Urinary bladder (tissue), 4 donors: Measurements from ENCODE around the gene MYF5. TPM values are rescaled to one million over a fixed set of nuclear protein-coding genes. Genes with fewer than 3 reads are reported as not detected.
"Not testable (repeated sequence)": the region's sequence is repeated elsewhere in the genome, so short reads cannot be mapped to it uniquely, and the experiment has no call there.

Experiments used
- DNase-seq: peaks from one replicate; pipeline ENCODE4 v3.0.0-alpha.2; 2015; ENCODE audit errors: extremely low spot score
- H3K27ac ChIP-seq: one replicate; pipeline ENCODE4 v1.5.1; 2013; ENCODE audit warnings: low read depth, mild to moderate bottlenecking, moderate library complexity
- H3K36me3 ChIP-seq: one replicate; pipeline ENCODE4 v1.6.1; 2013; ENCODE audit warnings: mild to moderate bottlenecking, moderate library complexity; ENCODE audit not compliant: insufficient read depth
- H3K4me1 ChIP-seq: one replicate; pipeline ENCODE4 v1.6.1; 2013; ENCODE audit warnings: mild to moderate bottlenecking, moderate library complexity; ENCODE audit not compliant: insufficient read depth
- H3K4me3 ChIP-seq: one replicate; pipeline ENCODE4 v1.5.1; 2013; ENCODE audit warnings: low read depth, low read length
- WGBS: extraction: QIAGEN DNeasy Blood & Tissue Kit; methylation state at CpG from one replicate; pipeline ENCODE4 v1.1.7; 2013; 5-methylcytosine and 5-hydroxymethylcytosine counted together
- polyA plus RNA-seq: library from polyadenylated mRNA; stranded (reverse); fragments of 200-250 nt; gene quantifications from one replicate; pipeline ENCODE4 v1.2.3, GENCODE V29; 2013
- total RNA-seq: library from RNA; depleted of rRNA; stranded (reverse); fragments of >200 nt; gene quantifications from one replicate; pipeline ENCODE4 v1.2.3, GENCODE V29; 2014
- donor health status: healthy with polysubstance abuse.
- donor health status: healthy.

Gene MYF5
- total RNA-seq (5.4 TPM), polyA plus RNA-seq (not detected)

DNA sequence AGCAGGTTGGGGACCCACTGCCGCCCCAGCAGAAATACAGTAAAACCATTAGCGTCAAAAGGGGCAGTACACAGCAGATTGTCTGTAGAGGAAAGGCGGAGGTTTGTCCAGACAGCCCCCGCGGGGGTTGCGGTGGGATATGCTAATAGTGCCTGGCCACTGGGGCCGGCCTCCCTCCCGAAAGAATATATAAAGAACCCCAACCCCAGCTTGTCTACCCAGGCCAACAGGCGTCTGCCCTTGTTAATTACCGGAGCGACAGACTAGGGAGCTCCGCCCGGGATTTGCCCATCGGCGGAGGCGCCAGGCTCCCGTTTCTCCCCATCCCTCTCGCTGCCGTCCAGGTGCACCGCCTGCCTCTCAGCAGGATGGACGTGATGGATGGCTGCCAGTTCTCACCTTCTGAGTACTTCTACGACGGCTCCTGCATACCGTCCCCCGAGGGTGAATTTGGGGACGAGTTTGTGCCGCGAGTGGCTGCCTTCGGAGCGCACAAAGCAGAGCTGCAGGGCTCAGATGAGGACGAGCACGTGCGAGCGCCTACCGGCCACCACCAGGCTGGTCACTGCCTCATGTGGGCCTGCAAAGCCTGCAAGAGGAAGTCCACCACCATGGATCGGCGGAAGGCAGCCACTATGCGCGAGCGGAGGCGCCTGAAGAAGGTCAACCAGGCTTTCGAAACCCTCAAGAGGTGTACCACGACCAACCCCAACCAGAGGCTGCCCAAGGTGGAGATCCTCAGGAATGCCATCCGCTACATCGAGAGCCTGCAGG lies at the start of gene MYF5:
Gene MYF5 (plus strand): TSS at position 217 of the 774 bp plus-strand sequence. CDS start 152 bp downstream, at position 369.
- no peak within 1 kb of the TSS for H3K4me3 ChIP-seq
- DNase-seq: no peak
- H3K27ac ChIP-seq: no peak within 1 kb of the TSS
- 45% methylated on average over 45 of the region's 45 CpGs for WGBS
- no peaks in the 10 kb centered on the region for H3K4me1 ChIP-seq
- no peaks in the 10 kb centered on the region for H3K36me3 ChIP-seq

DNA sequence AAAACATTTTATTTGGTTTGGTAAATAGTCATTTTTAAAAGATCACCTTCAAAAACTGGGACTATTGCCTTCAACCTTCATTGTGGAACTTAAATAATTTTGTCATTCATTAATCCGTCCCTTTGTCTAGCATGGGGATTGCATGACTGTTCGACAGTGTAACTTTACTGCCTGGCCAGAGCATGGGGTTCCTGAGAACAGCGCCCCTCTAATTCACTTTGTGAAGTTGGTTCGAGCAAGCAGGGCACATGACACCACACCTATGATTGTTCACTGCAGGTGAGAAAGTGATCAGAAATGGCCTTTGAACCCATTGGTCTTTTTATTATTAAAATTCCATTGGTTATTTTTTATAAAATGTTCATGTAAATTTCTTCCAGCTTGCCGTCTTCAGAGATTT lies 46.5 kb upstream of the MYF5 start:
- Histone ChIP-seq H3K36me3 (no peaks in the 10 kb centered on the region), H3K4me1 (no peaks in the 10 kb centered on the region), H3K27ac (no peak overlapping the region), H3K4me3 (no peak overlapping the region)
- WGBS: 75% methylated on average over 5 of the region's 5 CpGs
- no peak for DNase-seq

DNA sequence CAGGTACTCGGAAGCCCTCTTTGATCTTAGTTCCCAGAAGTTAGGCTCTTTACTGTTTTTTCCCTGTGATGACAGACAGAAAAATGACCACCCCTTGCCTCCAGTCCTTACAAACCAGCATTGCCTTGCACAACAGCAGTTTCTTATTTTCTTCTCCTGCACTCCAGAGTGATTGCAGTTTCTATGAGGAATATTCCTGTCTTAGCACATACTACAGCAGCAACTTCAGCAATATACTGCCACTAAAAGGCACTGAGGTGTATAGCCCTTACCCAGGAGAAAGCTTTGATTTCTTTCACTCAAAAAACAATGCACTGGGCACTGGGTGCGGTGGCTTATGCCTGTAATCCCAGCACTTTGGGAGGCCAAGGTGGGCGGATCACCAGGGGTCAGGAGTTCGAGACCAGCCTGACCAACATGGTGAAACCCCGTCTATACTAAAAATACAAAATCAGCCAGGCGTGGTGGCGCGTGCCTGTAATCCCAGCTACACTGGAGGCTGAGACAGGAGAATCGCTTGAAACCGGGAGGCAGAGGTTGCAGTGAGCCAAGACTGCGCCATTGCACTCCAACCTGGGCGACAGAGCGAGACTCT lies 40.6 kb upstream of the MYF5 start:
- H3K4me1 ChIP-seq, DNase-seq, H3K36me3 ChIP-seq, H3K4me3 ChIP-seq, H3K27ac ChIP-seq: not testable (repeated sequence)
- WGBS: 96% methylated on average over 13 of the region's 13 CpGs

DNA sequence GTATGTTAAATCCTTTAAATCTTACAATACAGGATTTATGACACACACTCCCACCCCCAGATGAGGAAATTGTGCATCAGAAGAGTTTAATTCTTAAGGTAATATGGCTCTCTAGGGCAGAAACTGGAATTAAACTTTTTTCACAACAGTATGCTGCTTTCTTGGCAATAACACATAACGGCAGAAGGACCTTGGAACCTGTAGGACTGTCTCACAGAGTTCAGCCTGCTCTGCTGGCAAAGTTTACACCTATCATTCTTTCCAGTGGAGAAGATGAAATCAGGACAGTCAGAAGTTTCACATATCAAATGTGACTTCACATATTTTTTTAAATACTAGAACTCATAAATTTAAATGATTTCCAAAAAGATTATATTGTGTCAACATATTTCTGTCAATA lies 39.9 kb upstream of the MYF5 start:
- DNase-seq: no peak
- Histone ChIP-seq H3K4me1 (no peaks in the 10 kb centered on the region), H3K4me3 (no peak overlapping the region), H3K36me3 (no peaks in the 10 kb centered on the region), H3K27ac (no peak overlapping the region)
- WGBS: 77% methylated on average over 1 of the region's 1 CpG

DNA sequence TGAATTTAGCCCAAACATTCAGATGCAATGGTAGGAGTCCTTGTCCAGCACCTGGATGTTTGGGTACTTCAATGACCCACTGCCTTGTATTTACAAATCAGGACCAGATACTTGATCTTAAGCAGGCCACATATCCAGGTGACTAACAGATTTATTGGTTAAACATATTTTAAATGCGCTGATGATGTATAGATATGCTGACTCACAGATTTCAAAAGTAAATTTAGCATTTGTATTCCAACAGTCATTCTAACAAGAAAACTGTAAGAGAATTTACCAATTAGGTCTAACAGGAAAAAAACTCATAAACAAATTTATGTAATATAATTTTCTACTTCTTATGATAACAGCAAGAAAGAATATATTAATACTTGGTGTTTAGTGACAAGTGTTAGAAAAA lies 38.7 kb upstream of the MYF5 start:
- Histone ChIP-seq H3K4me3 (no peak overlapping the region), H3K4me1 (no peaks in the 10 kb centered on the region), H3K27ac (no peak overlapping the region), H3K36me3 (no peaks in the 10 kb centered on the region)
- no peak for DNase-seq
- 86% methylated on average over 1 of the region's 1 CpG for WGBS

DNA sequence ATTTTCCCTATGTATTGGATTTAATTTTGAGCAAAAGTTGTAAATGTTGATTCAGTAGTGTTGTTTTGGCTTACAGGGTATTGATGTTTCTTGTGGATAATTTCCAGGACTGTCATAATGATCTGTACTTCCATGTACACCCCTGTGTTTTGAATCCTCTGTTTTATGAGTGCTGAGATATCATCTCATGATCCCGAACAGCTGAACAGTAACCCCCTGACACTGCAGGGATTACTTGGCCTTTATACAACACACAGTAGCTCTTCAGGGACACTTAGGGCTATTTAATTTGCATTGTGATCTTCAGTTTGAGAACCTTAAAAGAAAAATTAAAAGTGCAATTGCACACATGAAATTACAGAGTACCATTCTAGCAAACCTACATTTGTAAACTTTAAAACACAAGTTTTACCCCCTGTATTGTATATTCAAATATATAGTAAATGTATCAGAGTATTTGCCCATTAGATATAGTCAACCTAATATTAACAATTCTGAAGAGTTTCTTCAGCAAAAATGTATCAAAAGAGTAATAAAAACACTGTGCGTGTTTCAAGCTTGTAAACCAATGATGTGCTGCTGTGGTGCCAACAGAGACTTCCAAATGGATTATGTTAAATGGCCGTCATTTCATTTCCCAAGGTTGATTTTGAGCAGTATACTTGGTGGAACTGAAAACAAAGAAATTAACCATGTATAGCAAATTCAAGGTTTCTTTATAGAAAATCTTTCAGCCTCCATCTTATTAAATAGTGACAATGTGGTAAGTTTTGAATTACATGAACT lies 37.2 kb upstream of the MYF5 start:
- WGBS: 69% methylated on average over 3 of the region's 3 CpGs
- Histone ChIP-seq H3K36me3 (no peaks in the 10 kb centered on the region), H3K4me1 (no peaks in the 10 kb centered on the region), H3K27ac (no peak overlapping the region), H3K4me3 (no peak overlapping the region)
- DNase-seq: no peak

DNA sequence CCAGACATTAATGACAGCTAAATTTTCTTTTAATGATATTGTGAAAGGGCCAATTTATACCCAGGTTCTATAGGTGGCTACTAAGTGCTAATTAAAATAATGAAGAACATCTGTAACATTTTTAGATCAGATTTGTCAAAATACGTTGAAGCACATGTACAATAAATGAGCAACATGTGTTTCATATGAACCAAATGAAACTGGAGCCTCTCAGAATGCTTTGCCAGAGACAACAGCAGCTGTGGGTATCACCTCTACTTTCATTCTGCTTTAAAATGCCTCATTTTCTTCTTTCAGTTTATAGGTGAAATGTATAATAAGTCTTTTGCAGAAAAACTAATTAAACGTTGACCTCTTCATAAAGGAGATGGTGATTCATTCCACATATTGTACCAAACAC lies 35.4 kb upstream of the MYF5 start:
- Histone ChIP-seq H3K4me3 (no peak overlapping the region), H3K36me3 (no peaks in the 10 kb centered on the region), H3K4me1 (no peaks in the 10 kb centered on the region), H3K27ac (no peak overlapping the region)
- no peak for DNase-seq
- WGBS: 76% methylated on average over 2 of the region's 2 CpGs

DNA sequence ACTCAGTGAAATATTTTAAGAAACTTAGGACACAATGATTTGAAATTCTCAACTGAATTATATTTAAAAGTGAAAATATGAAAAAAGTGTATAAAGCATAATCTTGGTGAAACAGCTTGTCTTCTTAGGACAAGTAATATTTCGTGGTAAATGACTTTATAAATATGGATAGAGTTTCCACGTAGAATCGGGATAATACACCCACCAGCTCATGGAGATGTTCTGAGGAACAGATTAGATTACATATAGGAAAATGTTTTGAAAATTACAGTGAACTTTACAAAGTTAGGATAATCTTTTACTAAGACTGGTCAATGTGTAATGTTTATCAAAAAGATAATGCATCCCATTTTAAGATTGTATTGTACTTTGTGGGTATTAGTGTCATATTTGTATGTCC lies 34.9 kb upstream of the MYF5 start:
- Histone ChIP-seq H3K27ac (no peak overlapping the region), H3K4me3 (no peak overlapping the region), H3K36me3 (no peaks in the 10 kb centered on the region), H3K4me1 (no peaks in the 10 kb centered on the region)
- 88% methylated on average over 3 of the region's 3 CpGs for whole genome bisulfite sequencing
- no peak for DNase-seq

DNA sequence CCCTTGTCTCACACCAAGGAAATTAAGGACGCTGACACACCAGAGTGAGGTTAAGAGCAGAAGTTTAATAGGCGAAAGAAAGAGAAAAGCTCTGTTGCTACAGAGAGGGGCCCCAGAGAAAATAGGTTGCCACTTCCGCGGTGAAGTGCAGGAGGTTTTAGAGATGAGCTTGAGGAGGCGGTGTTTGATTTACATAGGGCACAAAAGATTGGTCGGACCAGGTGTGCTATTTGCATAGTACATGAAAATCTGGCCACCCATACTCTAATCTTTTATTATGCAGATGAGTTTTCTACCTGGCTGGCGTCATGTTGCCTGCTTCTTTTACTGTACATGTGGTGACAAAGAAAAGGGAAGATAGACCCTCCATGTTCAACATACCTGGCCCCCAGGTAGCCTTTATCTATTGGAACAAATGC lies 32.6 kb upstream of the MYF5 start:
- no peaks in the 10 kb centered on the region for H3K4me1 ChIP-seq
- 47% methylated on average over 7 of the region's 7 CpGs for WGBS
- H3K4me3 ChIP-seq: no peak overlapping the region
- no peaks in the 10 kb centered on the region for H3K36me3 ChIP-seq
- no peak for DNase-seq
- H3K27ac ChIP-seq: no peak overlapping the region

DNA sequence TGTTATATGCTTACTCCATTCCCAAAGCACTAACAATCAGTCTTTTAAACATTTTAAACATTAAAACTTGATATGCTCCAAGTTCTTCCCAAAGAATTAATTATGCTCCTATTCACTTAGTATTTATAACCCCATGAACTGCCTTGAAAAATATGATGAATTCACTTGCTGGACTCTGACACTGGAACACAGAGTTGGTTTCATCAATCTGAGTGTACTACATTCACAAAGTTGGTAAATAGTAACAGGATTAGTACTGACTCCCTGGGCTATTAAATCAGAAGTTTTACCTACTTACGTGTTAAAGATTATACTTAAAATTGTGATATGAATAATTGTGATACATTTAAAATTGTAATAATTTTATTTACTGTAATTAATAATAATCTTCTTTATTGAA lies 26.6 kb upstream of the MYF5 start:
- Histone ChIP-seq H3K4me1 (no peaks in the 10 kb centered on the region), H3K27ac (no peak overlapping the region), H3K4me3 (no peak overlapping the region), H3K36me3 (no peaks in the 10 kb centered on the region)
- no peak for DNase-seq
- WGBS: 91% methylated on average over 1 of the region's 1 CpG

DNA sequence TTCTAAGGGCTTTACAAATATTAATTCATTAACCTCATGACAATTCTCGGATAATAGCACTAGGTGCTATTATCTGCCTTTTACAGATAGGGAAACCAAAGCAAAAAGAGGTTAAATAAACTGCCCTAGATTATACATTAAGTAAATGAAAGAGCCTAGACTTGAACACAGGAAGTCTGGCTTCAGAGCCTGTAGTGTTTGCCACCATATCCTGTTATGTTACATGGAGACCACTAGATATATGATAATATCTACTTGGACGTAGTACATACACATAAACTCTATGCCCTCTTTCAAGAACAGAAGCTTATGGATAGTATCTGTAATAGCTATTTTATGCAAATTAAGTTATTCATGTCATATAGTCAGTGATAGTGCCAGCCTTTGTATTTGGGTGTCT lies 26.2 kb upstream of the MYF5 start:
- no peak for DNase-seq
- H3K27ac ChIP-seq: no peak overlapping the region
- 71% methylated on average over 2 of the region's 2 CpGs for WGBS
- no peaks in the 10 kb centered on the region for H3K36me3 ChIP-seq
- H3K4me3 ChIP-seq: no peak overlapping the region
- H3K4me1 ChIP-seq: no peaks in the 10 kb centered on the region

DNA sequence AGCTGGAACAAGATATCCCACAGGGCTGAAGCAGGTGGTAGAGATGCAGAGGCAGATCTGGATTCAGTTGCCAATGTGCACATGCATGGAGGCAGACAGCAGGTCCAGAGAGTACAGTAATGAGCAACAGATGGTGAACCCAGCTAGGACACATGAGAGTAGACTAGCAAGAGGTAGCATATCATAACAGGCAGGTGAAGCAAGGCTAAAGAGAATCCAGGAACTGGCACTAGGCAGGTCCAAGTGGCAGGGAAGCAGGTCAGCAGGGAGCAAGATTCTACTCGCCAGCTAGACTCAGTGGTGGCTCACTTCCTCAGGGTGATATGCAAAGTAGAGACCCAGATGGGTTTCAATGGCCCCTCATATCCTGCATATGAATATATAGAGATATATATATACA lies 24.6 kb upstream of the MYF5 start:
- DNase-seq: no peak
- no peak overlapping the region for H3K4me3 ChIP-seq
- 88% methylated on average over 1 of the region's 1 CpG for WGBS

DNA sequence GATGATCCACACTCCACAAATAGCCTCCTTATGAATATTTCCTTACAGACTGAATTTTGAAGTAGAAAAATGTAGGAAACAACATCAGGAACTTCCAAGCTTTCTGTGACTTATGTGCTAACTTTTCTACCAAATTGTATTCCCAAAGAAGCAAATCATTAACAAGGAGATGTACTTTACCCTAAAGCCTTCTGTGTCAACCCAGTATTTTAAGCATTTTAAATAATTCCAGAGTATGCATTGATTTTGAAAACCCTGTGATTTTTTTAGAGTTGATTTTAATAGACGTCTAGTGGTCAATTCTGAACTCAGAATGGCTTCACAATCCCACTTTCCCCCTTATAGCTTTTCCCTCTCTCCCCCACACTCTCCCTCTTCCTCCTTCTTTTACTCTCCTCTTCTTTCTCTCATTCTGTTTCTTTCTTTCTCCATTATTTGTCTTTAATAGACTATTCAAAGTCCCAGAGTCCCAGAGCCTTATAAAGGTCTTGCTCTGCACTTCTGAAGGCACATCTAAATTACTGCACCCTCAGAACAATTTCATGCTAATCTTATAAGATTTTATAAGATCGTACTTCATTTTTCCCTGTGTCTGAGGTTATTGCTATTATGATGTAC lies 19.3 kb upstream of the MYF5 start:
- WGBS: 68% methylated on average over 2 of the region's 2 CpGs
- no peak overlapping the region for H3K27ac ChIP-seq
- H3K36me3 ChIP-seq: no peaks in the 10 kb centered on the region
- H3K4me1 ChIP-seq: no peaks in the 10 kb centered on the region
- H3K4me3 ChIP-seq: no peak overlapping the region
- DNase-seq: no peak

More for the DNA sequence above, 24.6 kb upstream of the MYF5 start:
- no peaks in the 10 kb centered on the region for H3K4me1 ChIP-seq
- no peak overlapping the region for H3K27ac ChIP-seq
- H3K36me3 ChIP-seq: no peaks in the 10 kb centered on the region
